Pulmonary artery endothelial cell (primary cell): ENCODE results near the gene SUPT7L. TPM values are rescaled to one million over a fixed set of nuclear protein-coding genes. Genes with fewer than 3 reads are reported as not detected.
A peak's percentile ranks its signal among the peaks of the same experiment; 100 is the strongest.
"Not testable (repeated sequence)": the region's sequence is repeated elsewhere in the genome, so short reads cannot be mapped to it uniquely, and the experiment has no call there.

Experiments used
- DNase-seq: peaks from one replicate; pipeline ENCODE4 v3.0.0-alpha.2; 2011; ENCODE audit warnings: low read depth, low spot score
- total RNA-seq: library from RNA; depleted of rRNA; stranded (reverse); fragments of >200 nt; gene quantifications from 2 replicates; pipeline ENCODE4 v1.2.3, GENCODE V29; 2014

The SUPT7L gene
- total RNA-seq, 1 donor from 2014 or later = 9.6 TPM

DNA sequence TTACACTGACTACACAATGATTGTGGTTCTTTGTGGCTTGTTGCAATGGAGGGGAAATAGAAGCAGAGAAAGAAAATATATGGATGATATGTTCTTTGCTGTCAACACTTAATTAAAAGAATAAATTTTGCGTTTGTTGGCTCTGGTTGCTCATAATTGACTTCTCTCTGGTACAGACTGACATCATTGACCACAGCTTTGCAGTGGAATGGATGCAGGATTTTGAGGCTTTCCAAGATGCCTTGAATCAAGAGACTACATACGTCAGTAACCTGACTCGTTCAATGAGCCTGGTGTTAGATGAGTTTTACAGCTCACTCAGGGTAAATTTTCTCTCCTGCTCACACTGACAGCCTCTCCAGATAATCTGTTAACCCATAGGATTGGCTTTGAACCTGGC lies 24.7 kb downstream of the SUPT7L start:
- no peak for DNase-seq

DNA sequence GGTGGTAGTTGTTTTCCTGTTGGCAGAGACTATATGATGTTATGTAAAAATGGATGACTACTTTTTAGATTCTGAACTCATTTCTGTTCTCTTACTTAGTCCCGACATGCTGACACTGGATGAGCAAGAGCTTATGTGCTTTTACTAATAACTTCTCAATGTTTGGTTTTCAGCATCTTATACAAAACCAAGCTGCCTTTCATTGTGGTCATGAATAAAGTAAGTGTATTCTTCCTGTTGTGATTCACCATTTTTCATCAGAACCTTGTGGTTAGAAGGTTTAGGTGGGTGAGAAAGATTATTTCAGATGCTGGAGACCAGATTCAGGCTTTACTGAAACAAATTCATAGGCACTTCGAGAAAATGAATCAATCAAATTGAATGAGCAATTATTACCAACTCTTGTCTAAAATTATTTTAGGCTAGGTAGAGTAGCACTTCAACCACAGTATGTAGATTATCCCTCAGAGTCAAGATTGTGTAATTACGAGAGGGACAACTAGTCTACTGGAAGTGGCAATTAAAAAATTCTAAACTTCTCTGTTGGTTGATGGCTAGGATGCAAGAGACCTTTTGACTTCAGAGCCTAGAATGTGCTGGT lies 25.3 kb downstream of the SUPT7L start:
- DNase-seq = no peak

- DNase-seq = no peak
Observed at GRCh38 chr2:27636766-27637165, 26.6 kb downstream of the SUPT7L start.

DNA sequence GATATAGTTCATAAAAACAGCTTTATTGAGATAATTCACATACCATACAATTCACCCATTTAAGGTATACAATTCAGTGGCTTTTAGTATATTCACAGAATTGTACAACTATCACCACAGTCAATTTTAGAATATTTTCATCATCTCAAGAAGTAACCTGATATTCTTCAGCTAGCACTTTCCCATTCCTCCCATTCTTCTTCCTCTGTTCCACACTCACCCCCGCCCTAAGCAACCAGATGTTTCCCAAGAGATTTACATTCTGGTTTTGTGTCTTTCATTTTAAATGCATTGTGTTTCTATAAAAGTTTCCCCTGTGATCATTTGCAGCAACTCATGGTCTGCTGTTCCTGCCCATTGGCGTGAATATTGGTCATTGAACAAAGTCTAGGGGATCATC lies 29.1 kb downstream of the SUPT7L start:
- no peak for DNase-seq

- not testable (repeated sequence) for DNase-seq
Observed at GRCh38 chr2:27630257-27630656, 33.2 kb downstream of the SUPT7L start.

DNA sequence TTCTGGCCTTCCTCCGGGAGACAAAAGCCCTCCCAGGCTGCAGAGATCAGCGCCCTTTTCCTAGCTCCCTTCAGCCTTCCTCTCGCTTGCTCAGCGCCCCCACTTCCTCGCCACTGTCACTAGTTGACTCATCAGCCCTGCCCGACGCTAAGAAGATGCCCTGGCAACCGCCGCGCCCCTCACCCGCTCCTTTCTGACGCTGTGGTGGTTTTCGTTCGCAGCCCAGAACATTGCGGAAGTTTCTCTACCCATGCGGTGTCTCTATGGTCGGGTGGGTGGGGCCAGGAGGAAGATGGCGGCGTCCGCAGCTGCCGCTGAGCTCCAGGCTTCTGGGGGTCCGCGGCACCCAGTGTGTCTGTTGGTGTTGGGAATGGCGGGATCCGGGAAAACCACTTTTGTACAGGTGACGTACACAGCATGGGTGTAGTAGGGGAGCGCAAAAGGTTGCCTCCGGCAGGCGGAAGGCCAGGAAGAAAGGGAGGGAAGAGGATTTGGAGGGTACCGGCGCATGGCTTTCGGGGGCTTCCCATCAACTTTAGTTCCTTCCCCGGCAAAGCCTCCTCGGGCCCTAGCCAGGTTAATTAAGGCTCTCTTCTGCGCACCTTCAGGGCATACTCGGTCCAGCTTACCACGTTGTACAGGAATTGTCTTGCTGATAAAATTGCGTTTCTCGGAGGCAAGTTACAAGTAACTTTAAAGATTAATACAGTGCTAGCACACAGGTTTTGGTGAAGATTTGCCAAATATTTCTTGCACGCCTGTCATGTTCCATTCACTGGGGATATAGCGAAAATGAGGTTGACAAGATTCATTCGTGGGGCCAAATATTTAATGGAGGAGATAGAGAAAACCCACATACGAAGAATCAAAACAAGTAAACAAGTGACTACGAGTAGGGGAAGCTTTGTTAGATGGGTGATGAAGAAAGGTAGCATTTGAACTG lies 34.4 kb downstream of the SUPT7L start, which contains the start of the genes CCDC121 and GPN1:
Gene CCDC121, minus strand, starts transcription at position 246 of the 943 bp plus-strand sequence. CDS start 1,213 bp downstream, outside the sequence.
Gene GPN1, plus strand, starts transcription at position 284 of the 943 bp plus-strand sequence. Its CDS starts 9 bp downstream, at position 293.
- DNase-seq = peak; percentile 65

DNA sequence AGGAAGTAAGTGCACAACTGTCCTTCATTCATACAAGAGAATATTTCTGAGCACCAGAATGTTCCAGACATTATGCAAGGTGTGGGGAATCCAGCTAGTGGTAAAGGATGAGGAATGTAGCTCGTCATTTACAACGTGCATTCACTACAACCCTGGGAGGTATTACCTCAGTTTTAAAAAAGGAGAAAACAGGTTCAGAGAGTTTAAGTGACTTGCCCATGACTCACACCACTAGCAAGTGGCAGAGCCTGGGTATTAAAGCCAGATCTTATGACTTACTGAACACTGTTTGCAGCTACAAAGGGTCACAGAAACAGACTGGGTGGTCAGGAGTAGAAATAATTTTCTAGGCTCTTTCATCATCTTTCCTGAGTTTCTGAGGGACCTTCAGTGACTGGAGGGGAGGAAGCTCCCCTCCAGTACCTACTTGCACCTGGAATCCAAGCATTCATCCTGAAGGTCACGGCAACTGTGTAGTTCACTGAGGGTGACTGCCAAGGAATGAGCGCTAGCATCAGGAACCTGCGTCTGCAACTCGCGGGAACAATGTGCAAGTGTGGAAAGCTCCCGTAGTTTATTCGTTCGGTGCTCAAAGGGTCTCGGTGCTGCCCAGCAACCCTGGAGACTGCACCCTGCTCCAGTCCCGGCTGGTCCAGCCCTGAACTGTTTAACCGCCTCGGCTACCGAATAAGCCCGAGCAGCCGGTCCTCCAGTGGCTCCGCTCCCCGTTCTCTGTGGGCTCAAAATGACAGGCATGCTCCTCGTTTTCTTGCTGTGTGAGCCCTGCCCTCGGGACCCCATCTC lies 35.2 kb downstream of the SUPT7L start:
- peak; percentile 17 for DNase-seq

DNA sequence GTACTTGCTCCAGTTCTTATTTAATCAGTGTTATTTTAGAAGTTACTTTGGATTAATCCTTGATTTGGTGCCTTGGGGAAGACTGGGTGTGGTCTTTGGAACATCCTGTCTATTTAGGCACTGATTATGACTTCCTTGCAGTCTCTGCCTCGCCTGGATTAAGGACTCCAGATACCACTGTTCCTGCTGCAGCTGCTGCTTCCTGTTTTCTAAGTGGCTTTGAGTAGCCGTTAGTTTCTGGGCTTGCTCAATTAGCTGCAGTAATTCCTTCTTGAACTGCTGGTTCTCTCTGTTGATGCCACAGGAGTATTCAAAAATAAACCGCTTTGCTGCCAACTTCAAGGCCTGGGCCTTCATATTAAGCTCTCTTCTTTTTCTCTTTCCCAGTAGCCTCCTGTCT lies 36.5 kb downstream of the SUPT7L start:
- DNase-seq = not testable (repeated sequence)

DNA sequence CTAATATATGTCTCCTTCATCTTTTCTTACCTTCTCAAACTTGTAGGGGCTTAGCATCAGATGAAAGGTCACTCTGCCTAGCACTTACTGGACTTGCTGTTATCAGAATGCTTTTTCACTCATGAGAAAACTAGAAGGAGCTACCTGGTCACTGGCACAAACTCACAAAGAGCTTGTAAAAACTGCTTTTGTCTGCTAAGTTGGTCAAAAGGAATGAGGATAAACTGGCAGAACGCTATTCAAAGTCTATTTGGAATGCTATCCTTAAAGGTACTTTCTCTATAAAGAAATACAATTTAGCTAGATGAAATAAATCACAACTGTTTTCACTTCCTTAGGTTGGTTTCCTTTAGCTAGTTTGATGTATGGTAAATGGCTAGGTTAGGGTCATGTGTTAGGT lies 37.1 kb downstream of the SUPT7L start:
- DNase-seq = not testable (repeated sequence)

DNA sequence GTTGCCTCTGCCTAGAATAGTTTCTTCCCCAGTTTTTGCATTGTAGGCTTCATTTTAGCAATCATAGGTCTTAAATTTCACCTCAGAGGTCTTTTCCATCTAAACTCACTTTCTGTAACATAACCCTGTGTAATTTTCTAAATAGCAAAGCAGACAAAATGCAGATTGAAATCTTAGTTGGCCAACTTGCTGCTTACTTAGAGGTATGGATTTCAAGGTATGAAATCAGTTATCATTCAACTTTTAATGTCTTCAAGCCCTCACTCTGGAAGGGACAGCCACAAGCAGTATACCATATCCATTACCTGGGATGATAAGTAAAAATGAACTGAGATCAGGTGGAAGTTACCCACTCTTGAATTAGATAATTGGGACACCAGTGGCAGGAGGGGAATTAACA lies 38.5 kb downstream of the SUPT7L start:
- DNase-seq = no peak

DNA sequence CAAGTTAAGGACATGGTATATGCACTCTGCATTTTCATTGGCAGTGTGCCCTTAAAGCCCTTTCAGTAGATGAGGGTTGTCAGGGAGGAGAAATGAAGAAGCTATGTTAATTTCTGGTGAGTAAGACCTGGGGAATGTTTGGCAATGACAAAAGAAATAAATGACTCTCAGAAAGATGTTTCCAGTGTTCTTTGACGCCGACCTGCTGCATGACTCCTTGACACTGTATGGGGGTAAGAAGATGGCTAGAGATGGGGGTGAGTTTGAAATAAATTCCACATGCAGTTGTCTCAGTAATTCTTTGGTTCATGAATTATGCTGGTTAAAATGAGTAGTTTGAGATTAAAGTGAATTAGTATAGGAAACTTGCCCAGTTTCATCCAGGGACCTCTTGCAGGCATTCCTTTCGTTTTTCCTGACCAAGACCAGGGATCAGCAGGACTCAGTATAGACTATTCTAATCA lies 40.5 kb downstream of the SUPT7L start:
- DNase-seq = peak; percentile 26

GRCh38 chr2:27621524-27621923 lies 41.9 kb downstream of the SUPT7L start:
- no peak for DNase-seq

DNA sequence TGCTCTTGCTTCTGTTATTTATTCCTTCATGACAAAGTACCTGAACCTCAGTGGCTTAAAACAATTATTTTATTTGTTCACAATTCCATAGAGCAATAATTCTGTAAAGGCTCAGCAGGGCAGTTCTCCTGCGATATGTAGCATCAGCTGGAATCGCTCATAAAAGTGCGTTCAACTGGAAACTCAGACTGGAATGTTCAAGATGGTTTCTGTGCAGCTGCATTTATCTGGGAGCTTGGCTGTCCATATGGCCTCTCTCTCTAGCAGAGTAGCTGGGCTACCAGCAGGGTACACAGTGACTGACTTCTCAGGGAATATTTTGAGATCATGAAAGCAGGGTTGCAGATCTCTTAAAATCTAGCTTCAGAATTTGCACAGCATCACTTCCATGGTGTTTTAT lies 48.1 kb downstream of the SUPT7L start:
- DNase-seq = no peak

DNA sequence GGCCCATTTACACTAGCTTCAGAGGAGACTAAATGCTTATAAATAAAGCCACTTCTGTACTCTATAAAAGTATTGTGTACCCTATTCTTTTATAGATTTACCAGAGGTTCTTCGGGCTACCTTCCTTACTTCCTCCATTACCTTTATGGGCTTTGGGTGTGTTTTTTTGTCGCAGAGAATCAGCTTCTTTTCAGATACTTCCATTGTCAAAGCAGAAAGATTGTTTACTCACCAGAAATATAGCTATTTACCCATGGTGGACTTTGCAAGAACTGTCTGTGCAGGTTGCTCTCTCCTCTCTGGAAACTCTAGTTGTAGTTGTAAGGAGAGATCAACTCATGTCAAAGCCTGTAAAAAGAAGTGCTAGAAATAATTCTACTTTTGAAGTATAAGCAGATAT lies 49.4 kb downstream of the SUPT7L start:
- DNase-seq = no peak

- no peak for DNase-seq
Observed at GRCh38 chr2:27606611-27607010, 56.8 kb downstream of the SUPT7L start.

Other genes starting within 250 kb of the SUPT7L start
- gene NRBP1, start 235.0 kb downstream of the SUPT7L start, total RNA-seq = 122 and 137 TPM in 2 replicates
- gene KRTCAP3, start 221.2 kb downstream of the SUPT7L start, total RNA-seq = not detected in 2 replicates
- 27.5 and 30.3 TPM in 2 replicates for gene IFT172, start 173.9 kb downstream of the SUPT7L start, total RNA-seq
- gene FNDC4, start 168.4 kb downstream of the SUPT7L start, total RNA-seq = 35.0 and 47.0 TPM in 2 replicates
- 7.5 and 7.8 TPM in 2 replicates for gene GCKR, start 166.8 kb downstream of the SUPT7L start, total RNA-seq
- gene ZNF512, start 80.6 kb downstream of the SUPT7L start, total RNA-seq = 26.6 and 36.9 TPM in 2 replicates
- 1.7 and 2.2 TPM in 2 replicates for gene CCDC121, start 34.6 kb downstream of the SUPT7L start, total RNA-seq
- gene GPN1, start 34.6 kb downstream of the SUPT7L start, total RNA-seq = 54.9 and 68.2 TPM in 2 replicates
- 30.3 and 49.5 TPM in 2 replicates for gene SLC4A1AP, start 275 bp upstream of the SUPT7L start, total RNA-seq
- 75.8 and 76.7 TPM in 2 replicates for gene MRPL33, start 108.1 kb upstream of the SUPT7L start, total RNA-seq
- gene RBKS, start 226.8 kb upstream of the SUPT7L start, total RNA-seq = 0.67 and 0.79 TPM in 2 replicates
- gene BABAM2, start 227.1 kb upstream of the SUPT7L start, total RNA-seq = 12.6 and 12.9 TPM in 2 replicates